HL-60 (cell line): ENCODE results near the gene CCDC85C.

Experiments
- DNase-seq, 2 experiments: peaks; one replicate each; pipeline ENCODE4 v3.0.0-alpha.2; 2010 to 2020; ENCODE audit warnings: low read depth in 1 of 2, low spot score in 1 of 2
- H3K27ac ChIP-seq: fragments of 250-450 bp; sonication (Bioruptor Pico); replicated peaks from 2 replicates; pipeline ENCODE4 v1.5.1; 2020; ENCODE audit warnings: mild to moderate bottlenecking, moderate library complexity
- H3K27me3 ChIP-seq: fragments of 250-450 bp; sonication (Bioruptor Pico); 2 replicates; pipeline ENCODE4 v1.5.1; 2021; ENCODE audit warnings: mild to moderate bottlenecking, moderate library complexity; ENCODE audit not compliant: insufficient read depth, poor library complexity, severe bottlenecking
- H3K4me3 ChIP-seq: replicated peaks from 2 replicates; pipeline ENCODE4 v1.5.1; 2011; ENCODE audit warnings: mild to moderate bottlenecking, control low read depth, low read length; ENCODE audit not compliant: insufficient read depth
- CTCF ChIP-seq: IDR thresholded peaks from one replicate; pipeline ENCODE4 v1.5.1; 2011; ENCODE audit warnings: low read length, control low read depth, inconsistent platforms; ENCODE audit not compliant: insufficient read depth
- GABPA ChIP-seq: IDR thresholded peaks from 2 replicates; pipeline ENCODE4 v1.6.1; 2012; ENCODE audit warnings: low read depth
- POLR2AphosphoS5 ChIP-seq: IDR thresholded peaks from 2 replicates; pipeline ENCODE4 v1.6.1; 2012; ENCODE audit warnings: low read depth
- SPI1 ChIP-seq: IDR thresholded peaks from 2 replicates; pipeline ENCODE4 v1.6.1; 2012; ENCODE audit warnings: low read depth, mild to moderate bottlenecking, borderline replicate concordance
- TF ChIP-seq, protein P1 (sequence below): IDR thresholded peaks from 2 replicates; pipeline ENCODE4 v1.6.1; 2012; ENCODE audit warnings: low read depth; ENCODE audit not compliant: insufficient replicate concordance

Gene CCDC85C

DNA sequence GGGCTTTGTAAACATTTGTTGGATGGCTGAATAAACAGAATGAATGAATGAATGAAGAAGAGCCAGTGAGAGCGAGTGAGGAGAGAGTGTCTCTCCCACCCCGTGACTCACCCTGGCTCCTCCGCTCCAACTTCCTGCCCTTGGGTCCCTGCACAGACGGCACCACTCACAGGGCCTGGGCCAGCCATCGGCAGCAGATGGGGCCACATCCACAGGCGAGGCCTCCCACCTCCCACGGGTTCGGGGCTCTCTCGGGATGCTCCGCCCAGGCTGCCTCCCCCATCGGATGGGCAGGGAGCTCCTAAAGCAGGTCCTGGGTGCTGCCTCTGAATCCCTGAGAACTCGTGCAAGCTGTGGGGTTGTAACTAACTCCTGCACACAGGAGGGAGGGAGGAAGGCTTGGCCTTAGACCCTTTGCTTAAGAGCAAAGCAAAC lies 81.5 kb downstream of the CCDC85C start:
- DNase-seq = no peak
- no peak overlapping the region for H3K27ac ChIP-seq

DNA sequence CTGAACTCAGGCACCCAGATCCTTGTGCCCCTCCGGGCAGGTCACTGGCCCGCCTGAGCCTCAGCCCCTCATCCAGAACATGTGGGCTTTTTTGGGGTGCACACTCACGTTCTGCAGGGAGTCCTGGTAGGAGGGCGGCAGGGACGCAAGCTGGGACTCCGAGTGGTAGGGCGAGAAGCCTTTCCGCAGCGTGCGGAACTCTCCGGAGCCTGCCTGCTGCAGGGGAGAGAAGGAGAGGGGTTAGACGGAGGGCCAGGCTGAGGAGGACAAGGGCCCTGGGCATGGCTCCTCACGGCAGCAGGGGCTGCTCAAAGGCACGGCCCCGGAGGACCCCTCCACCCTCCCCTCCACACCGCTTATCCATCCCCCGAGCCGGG lies 82.0 kb downstream of the CCDC85C start:
- no peak for DNase-seq
- TF ChIP-seq GABPA (no peak), SPI1 (no peak), POLR2AphosphoS5 (no peak), CTCF (no peak)
- TF ChIP-seq, protein P1, sequence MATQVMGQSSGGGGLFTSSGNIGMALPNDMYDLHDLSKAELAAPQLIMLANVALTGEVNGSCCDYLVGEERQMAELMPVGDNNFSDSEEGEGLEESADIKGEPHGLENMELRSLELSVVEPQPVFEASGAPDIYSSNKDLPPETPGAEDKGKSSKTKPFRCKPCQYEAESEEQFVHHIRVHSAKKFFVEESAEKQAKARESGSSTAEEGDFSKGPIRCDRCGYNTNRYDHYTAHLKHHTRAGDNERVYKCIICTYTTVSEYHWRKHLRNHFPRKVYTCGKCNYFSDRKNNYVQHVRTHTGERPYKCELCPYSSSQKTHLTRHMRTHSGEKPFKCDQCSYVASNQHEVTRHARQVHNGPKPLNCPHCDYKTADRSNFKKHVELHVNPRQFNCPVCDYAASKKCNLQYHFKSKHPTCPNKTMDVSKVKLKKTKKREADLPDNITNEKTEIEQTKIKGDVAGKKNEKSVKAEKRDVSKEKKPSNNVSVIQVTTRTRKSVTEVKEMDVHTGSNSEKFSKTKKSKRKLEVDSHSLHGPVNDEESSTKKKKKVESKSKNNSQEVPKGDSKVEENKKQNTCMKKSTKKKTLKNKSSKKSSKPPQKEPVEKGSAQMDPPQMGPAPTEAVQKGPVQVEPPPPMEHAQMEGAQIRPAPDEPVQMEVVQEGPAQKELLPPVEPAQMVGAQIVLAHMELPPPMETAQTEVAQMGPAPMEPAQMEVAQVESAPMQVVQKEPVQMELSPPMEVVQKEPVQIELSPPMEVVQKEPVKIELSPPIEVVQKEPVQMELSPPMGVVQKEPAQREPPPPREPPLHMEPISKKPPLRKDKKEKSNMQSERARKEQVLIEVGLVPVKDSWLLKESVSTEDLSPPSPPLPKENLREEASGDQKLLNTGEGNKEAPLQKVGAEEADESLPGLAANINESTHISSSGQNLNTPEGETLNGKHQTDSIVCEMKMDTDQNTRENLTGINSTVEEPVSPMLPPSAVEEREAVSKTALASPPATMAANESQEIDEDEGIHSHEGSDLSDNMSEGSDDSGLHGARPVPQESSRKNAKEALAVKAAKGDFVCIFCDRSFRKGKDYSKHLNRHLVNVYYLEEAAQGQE = no peak
- Histone ChIP-seq H3K4me3 (no peak overlapping the region), H3K27ac (no peak overlapping the region), H3K27me3 (no peaks in the 10 kb centered on the region)

More for the DNA sequence above, 81.5 kb downstream of the CCDC85C start:
- Histone ChIP-seq H3K27me3 (no peaks in the 10 kb centered on the region), H3K4me3 (no peak overlapping the region)
- TF ChIP-seq SPI1 (no peak), CTCF (no peak), POLR2AphosphoS5 (no peak), GABPA (no peak)
- TF ChIP-seq, protein P1 = no peak

DNA sequence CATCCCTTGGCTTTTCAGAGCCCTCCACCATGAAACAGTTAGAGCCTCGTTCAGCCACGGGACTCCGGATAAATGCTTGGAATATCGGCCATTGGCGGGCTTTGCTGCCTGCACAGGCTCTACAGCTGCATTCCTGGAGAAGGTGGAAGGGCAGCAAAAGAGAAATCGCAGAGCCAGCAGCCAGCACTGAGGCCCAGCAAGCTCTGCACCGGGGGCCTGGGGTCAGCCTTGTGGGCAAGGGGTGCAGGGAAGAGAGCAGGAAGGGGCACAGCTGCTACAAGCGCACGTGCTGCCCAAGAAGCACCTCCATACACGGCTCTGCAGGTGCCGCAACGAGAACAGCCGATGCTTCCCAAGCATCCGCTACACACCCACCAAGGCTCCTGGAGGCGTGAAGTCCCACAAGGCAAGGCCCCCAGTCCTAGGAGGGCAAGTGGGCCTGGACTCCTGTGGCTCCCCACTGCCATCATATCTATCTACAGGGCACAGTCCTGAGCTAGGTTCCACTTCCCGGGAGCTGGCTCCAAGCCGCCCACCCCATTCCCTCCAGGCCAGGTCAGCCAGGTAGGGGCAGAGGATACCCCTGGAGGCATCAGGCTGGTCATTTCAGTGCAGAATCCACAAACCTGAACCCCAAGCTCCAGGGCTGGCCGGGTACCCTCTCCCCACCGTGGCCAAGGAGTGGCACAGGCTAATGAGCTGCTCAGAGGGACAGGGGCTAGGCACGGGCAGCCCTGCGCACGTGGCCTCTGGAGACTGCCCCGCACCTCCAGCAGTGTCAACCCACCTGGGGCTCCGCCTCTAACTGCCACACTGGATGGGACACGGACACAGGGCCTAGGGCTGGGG lies 82.6 kb downstream of the CCDC85C start:
- DNase-seq = no peak
- Histone ChIP-seq H3K27me3 (no peaks in the 10 kb centered on the region), H3K27ac (no peak overlapping the region), H3K4me3 (no peak overlapping the region)
- TF ChIP-seq, protein P1 = no peak
- TF ChIP-seq GABPA (no peak), SPI1 (no peak), CTCF (no peak), POLR2AphosphoS5 (no peak)
